Stomach (tissue), 4 donors: ENCODE measurements around the gene DLGAP1.

ENCODE experiments used
- CTCF ChIP-seq, 7 experiments: fragments of 450-650 bp in 4 of 7; fragments of 200-600 bp in 3 of 7; sonication (generic) in 3 of 7; IDR thresholded peaks; one replicate each; pipeline ENCODE4 v1.5.1; 2016 to 2019; ENCODE audit warnings: antibody characterized with exemption in 7 of 7, control low read depth in 2 of 7, mild to moderate bottlenecking in 1 of 7
- POLR2A ChIP-seq, 4 donors: fragments of 450-650 bp; IDR thresholded peaks; one replicate each; pipeline ENCODE4 v1.6.1; 2016; ENCODE audit warnings: antibody characterized with exemption in 4 of 4, control low read depth in 2 of 4, mild to moderate bottlenecking in 1 of 4, moderate library complexity in 1 of 4

GRCh38 chr18:4453874-4454536 is 1.1 kb downstream of the DLGAP1 start:
- TF ChIP-seq CTCF (IDR thresholded peaks at IDR 0.05), result no peak
- no peak for TF ChIP-seq POLR2A (IDR thresholded peaks at IDR 0.05)
